Ascending aorta (tissue), 2 donors: ENCODE results near the gene CYTH1. TPM values are rescaled to one million over a fixed set of nuclear protein-coding genes. Genes with fewer than 3 reads are reported as not detected.

ENCODE experiments used
- DNase-seq, 2 donors: peaks; one replicate each; pipeline ENCODE4 v3.0.0-alpha.2; 2019; ENCODE audit warnings: low spot score in 2 of 2
- H3K27ac ChIP-seq, 2 donors: fragments of 200-600 bp; sonication (generic); one replicate each; pipeline ENCODE4 v1.5.1; 2016 to 2017; ENCODE audit warnings: mild to moderate bottlenecking in 1 of 2
- H3K27me3 ChIP-seq: fragments of 200-600 bp; sonication (generic); one replicate; pipeline ENCODE4 v1.5.1; 2017
- H3K36me3 ChIP-seq, 2 donors: fragments of 200-600 bp; sonication (generic); one replicate each; pipeline ENCODE4 v1.5.1; 2016
- H3K4me1 ChIP-seq, 2 donors: fragments of 200-600 bp; sonication (generic); one replicate each; pipeline ENCODE4 v1.5.1; 2016 to 2017; ENCODE audit warnings: mild to moderate bottlenecking in 1 of 2
- H3K4me3 ChIP-seq, 2 donors: fragments of 200-600 bp; sonication (generic); one replicate each; pipeline ENCODE4 v1.5.1; 2016 to 2017; ENCODE audit warnings: mild to moderate bottlenecking in 1 of 2
- H3K9me3 ChIP-seq, 2 donors: fragments of 200-600 bp; sonication (generic); one replicate each; pipeline ENCODE4 v1.5.1; 2016
- intact Hi-C: fragments of 100-400 bp; cut with DNase I; formaldehyde crosslinking; loops from one replicate; pipeline ENCODE4 v1.15.1; 2023
- total RNA-seq: library from RNA; depleted of rRNA; stranded (reverse); fragments of >200 nt; gene quantifications from one replicate; pipeline ENCODE4 v1.1.0, GENCODE V29; 2016
- TF ChIP-seq, protein P1 (sequence below), 3 experiments: fragments of 200-600 bp in 2 of 3; fragments of 450-650 bp in 1 of 3; sonication (generic) in 2 of 3; IDR thresholded peaks; one replicate each; pipeline ENCODE4 v1.5.1; 2016 to 2019; ENCODE audit warnings: antibody characterized with exemption in 3 of 3, mild to moderate bottlenecking in 1 of 3, moderate library complexity in 1 of 3

The CYTH1 gene
- total RNA-seq, 1 donor from 2014 or later = 46.5 TPM

DNA sequence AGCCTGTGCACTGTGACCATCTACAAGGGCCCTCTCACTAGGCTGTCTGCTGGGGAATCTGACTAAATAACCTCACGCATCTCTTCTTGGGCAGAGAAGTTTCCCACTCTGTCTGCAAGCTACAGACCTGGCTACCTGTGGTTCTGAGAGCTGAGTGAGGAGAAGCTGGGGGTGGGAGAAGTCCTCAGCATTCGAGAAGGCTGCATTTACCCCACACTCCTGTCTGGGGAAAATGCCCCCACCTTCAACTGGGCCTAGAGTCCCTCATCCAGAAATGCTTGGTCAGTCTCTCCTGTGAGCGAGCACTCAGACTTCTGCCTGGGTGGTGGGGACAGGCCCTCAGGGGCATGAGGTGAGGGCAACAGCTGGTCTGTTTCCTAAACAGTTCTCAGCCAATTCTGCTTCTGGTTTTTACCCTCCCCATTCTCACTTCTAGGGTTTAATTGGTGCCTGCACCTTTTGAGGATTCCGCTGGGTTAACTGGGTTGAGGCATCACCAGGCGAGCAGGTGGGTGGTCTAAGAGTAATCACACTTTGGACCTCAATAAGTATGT is 98.6 kb downstream of the CYTH1 start:
- Histone ChIP-seq H3K4me1 (no peaks in the 10 kb centered on the region), H3K36me3 (peaks cover 17 to 59% of the 10 kb centered on the region in 2 donors)

DNA sequence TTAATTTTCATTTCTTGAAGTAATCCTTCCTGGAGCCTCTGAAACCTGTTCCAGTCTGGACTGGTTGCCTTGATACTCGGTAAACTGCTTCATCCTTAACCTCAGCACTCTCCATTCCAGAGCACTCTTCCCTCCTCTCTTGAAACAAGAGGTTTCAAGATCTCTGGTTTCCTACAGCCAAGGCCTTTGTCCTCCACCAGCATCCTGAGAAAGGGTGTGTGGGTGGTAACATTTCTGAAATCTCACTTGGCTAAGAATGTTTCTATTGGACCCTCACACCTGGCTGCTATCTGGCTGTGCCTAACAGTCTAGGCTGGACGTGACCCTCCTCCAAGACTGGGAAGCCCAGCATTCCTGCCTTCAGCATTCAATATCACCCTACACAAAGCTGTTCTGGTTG is 99.7 kb downstream of the CYTH1 start:
- no peak for DNase-seq
- no peaks in the 10 kb centered on the region for H3K27me3 ChIP-seq
- intact Hi-C loops = no loop called here
- no peaks in the 10 kb centered on the region for H3K4me1 ChIP-seq
- no peaks in the 10 kb centered on the region for H3K9me3 ChIP-seq
- no peak overlapping the region for H3K4me3 ChIP-seq
- no peak overlapping the region for H3K27ac ChIP-seq
- TF ChIP-seq, protein P1, sequence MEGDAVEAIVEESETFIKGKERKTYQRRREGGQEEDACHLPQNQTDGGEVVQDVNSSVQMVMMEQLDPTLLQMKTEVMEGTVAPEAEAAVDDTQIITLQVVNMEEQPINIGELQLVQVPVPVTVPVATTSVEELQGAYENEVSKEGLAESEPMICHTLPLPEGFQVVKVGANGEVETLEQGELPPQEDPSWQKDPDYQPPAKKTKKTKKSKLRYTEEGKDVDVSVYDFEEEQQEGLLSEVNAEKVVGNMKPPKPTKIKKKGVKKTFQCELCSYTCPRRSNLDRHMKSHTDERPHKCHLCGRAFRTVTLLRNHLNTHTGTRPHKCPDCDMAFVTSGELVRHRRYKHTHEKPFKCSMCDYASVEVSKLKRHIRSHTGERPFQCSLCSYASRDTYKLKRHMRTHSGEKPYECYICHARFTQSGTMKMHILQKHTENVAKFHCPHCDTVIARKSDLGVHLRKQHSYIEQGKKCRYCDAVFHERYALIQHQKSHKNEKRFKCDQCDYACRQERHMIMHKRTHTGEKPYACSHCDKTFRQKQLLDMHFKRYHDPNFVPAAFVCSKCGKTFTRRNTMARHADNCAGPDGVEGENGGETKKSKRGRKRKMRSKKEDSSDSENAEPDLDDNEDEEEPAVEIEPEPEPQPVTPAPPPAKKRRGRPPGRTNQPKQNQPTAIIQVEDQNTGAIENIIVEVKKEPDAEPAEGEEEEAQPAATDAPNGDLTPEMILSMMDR (IDR thresholded peaks at IDR 0.05) = no peak
- peaks cover 10 to 52% of the 10 kb centered on the region in 2 donors for H3K36me3 ChIP-seq

More for the DNA sequence above, 98.6 kb downstream of the CYTH1 start:
- Histone ChIP-seq H3K27ac (no peak overlapping the region), H3K27me3 (no peaks in the 10 kb centered on the region), H3K4me3 (no peak overlapping the region), H3K9me3 (no peaks in the 10 kb centered on the region)
- TF ChIP-seq, protein P1 (IDR thresholded peaks at IDR 0.05) = no peak
- intact Hi-C loops = no loop called here
- no peak for DNase-seq

DNA sequence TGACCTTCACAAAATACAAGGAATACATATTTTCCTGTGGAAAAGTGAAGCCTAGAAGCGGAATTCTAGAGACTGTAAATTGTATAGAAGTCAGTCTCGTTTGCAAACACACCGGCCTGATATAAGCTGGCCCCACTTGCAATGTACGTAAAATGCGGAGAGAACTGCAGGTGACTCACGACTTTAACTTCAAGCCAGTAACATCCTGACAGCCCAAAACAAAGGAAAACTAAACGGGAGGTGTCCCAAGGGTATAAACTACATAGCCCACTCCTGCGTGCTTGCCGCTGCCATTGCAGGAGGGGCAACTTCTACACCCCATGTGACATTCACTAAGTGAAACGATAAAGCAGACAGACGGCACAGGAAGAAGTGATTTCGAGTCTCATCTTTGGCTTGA is 101.6 kb downstream of the CYTH1 start:
- Histone ChIP-seq H3K9me3 (no peaks in the 10 kb centered on the region), H3K4me3 (no peak overlapping the region), H3K36me3 (peaks cover 27 to 55% of the 10 kb centered on the region in 2 donors), H3K4me1 (no peaks in the 10 kb centered on the region), H3K27ac (no peak overlapping the region), H3K27me3 (no peaks in the 10 kb centered on the region)
- TF ChIP-seq, protein P1 (IDR thresholded peaks at IDR 0.05) = no peak
- intact Hi-C loops = no loop called here
- DNase-seq = no peak

DNA sequence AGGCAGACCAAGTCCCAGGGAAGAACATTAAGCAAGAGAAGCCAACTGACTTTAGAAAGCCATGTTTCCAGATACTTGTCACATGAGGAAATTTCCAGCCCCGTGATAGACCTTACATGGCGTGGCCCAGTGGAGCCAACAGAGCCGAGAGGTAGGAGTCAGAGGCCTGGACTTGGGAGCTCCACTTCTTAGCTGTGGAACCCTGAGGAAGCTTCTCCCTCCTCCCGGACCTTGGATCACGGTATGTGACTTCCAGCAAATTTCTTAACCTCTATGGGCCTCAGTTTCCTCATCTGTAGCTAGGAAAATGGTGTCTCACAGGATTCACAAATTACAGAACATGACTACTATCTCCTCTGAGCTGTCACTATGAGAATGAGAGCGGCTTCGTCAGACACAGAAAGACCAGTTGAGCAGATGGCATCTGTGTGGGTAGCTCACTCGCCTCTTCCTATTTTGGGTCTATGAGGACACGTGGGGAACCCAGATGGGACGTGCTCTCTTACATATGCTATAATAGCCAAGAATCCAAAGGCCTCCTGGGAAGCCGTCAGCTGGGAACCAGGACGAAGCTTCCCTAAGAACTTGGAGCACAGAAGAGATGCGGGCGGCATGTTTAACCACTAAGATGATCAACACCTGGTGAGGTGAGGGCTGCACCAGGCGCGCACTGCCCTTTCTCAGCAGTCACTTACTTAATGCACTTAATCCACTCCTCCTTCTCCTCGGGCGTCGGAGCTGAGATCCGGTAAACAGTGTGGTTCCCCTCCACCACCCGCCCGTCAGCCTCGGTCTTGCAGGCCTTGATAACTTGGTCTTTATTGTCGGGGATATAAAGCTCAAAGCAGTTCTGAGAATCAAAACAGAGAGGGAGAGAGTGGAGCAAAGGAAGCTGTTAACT is 102.3 kb downstream of the CYTH1 start:
- intact Hi-C loops = no loop called here
- no peak overlapping the region for H3K4me3 ChIP-seq
- DNase-seq = no peak
- no peaks in the 10 kb centered on the region for H3K27me3 ChIP-seq
- H3K4me1 ChIP-seq = no peaks in the 10 kb centered on the region
- H3K27ac ChIP-seq = no peak overlapping the region
- peaks cover 34 to 61% of the 10 kb centered on the region in 2 donors for H3K36me3 ChIP-seq
- no peaks in the 10 kb centered on the region for H3K9me3 ChIP-seq
- TF ChIP-seq, protein P1 (IDR thresholded peaks at IDR 0.05) = no peak

DNA sequence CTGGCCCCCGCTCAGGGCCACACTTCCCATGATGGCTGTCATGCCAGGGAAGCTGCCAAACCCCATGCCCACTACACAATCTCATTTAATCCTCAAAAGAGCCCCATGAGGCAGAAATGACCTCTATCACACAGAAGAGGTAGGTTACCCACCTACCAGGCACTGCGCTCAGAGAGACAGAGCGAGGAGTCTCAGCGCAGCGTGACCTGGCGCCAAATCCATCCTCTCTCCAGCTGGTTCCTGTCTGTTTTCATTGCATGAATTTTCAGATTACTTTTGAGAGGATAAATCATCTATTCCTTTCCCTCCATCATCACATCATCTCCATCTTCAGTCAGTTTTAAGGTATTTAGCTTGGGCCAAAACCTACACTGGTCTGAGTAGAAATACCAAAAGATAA is 103.4 kb downstream of the CYTH1 start:
- TF ChIP-seq, protein P1 (IDR thresholded peaks at IDR 0.05) = no peak
- intact Hi-C loops = no loop called here
- no peaks in the 10 kb centered on the region for H3K9me3 ChIP-seq
- H3K27ac ChIP-seq = no peak overlapping the region
- DNase-seq = no peak
- no peaks in the 10 kb centered on the region for H3K27me3 ChIP-seq
- H3K36me3 ChIP-seq = peaks cover 39 to 59% of the 10 kb centered on the region in 2 donors
- H3K4me3 ChIP-seq = no peak overlapping the region
- no peaks in the 10 kb centered on the region for H3K4me1 ChIP-seq
